B cell (primary cell): ENCODE data around the gene TOP1. TPM values are rescaled to one million over a fixed set of nuclear protein-coding genes. Genes with fewer than 3 reads are reported as not detected.

Source experiments
- ATAC-seq: fragments of 200-7000 bp; cut with Tn5 transposase; one replicate; pipeline ENCODE4 v1.10.0; 2021; ENCODE audit warnings: low read depth, mild to moderate bottlenecking, moderate number of reproducible peaks, moderate library complexity
- CTCF ChIA-PET: fragments of 350-600 bp; sonication (Branson Sonifier 250); formaldehyde crosslinking; loops from one replicate; lab custom pipeline; 2021; ENCODE audit warnings: antibody characterized with exemption, inconsistent platforms; lab: Charles Lee
- POLR2A ChIA-PET: fragments of 350-600 bp; sonication (Branson Sonifier 250); formaldehyde crosslinking; loops from one replicate; lab custom pipeline; 2021; ENCODE audit warnings: antibody characterized with exemption; lab: Charles Lee
- DNase-seq: peaks from one replicate; pipeline ENCODE4 v3.0.0; 2013
- H2AFZ ChIP-seq: 2 replicates; pipeline ENCODE4 v1.6.1; 2012; ENCODE audit warnings: mild to moderate bottlenecking, low read depth, low read length; ENCODE audit not compliant: insufficient read depth, poor library complexity, severe bottlenecking
- H3K27ac ChIP-seq, 2 donors: 1 replicate in 1 of 2; 2 replicates in 1 of 2; pipeline ENCODE4 v1.5.1; 2012 to 2013; ENCODE audit warnings: low read length in 2 of 2, mild to moderate bottlenecking in 2 of 2, moderate library complexity in 1 of 2
- H3K27me3 ChIP-seq, 4 experiments: fragments of 200-600 bp in 1 of 4; sonication (generic) in 1 of 4; replicated peaks in 1 of 4; 1 replicate in 2 of 4; 2 replicates in 2 of 4; pipeline versions ENCODE4 v1.6.1 to v1.7.0; 2013 to 2016; ENCODE audit warnings: low read length in 3 of 4, mild to moderate bottlenecking in 2 of 4, mixed read lengths in 1 of 4, moderate library complexity in 1 of 4; ENCODE audit not compliant: insufficient read depth in 4 of 4, control insufficient read depth in 3 of 4; ENCODE audit errors: control extremely low read depth in 1 of 4
- H3K36me3 ChIP-seq, 2 experiments: replicated peaks in 1 of 2; 1 replicate in 1 of 2; 2 replicates in 1 of 2; pipeline versions ENCODE4 v1.6.1 to v1.7.1; 2013; ENCODE audit warnings: low read length in 1 of 2; ENCODE audit not compliant: insufficient read depth in 2 of 2, control insufficient read depth in 1 of 2; ENCODE audit errors: control extremely low read depth in 1 of 2, extremely low read depth in 1 of 2
- H3K4me1 ChIP-seq, 2 donors: fragments of 200-600 bp in 1 of 2; sonication (generic) in 1 of 2; 1 replicate in 1 of 2; 2 replicates in 1 of 2; pipeline versions ENCODE4 v1.5.1 to v1.6.1; 2013 to 2017; ENCODE audit warnings: low read length in 2 of 2; ENCODE audit not compliant: control insufficient read depth in 2 of 2, insufficient read depth in 2 of 2
- H3K4me2 ChIP-seq: replicated peaks from 2 replicates; pipeline ENCODE3; 2012; ENCODE audit warnings: mild to moderate bottlenecking, low read depth, low read length; ENCODE audit not compliant: poor library complexity, severe bottlenecking
- H3K4me3 ChIP-seq, 5 experiments: fragments of 200-600 bp in 1 of 5; sonication (generic) in 1 of 5; 1 replicate in 3 of 5; 2 replicates in 2 of 5; pipeline versions ENCODE4 v1.5.1 to v1.7.0; 2011 to 2016; ENCODE audit warnings: low read length in 4 of 5, mild to moderate bottlenecking in 4 of 5, low read depth in 2 of 5, control low read depth in 1 of 5, moderate library complexity in 1 of 5; ENCODE audit not compliant: insufficient read depth in 1 of 5; ENCODE audit errors: control extremely low read depth in 1 of 5, extremely low read depth in 1 of 5
- H3K79me2 ChIP-seq: fragments of 200-600 bp; sonication (generic); one replicate; pipeline ENCODE4 v1.6.0; 2016; ENCODE audit warnings: low read length; ENCODE audit not compliant: control insufficient read depth, insufficient read depth
- H3K9ac ChIP-seq: fragments of 200-600 bp; sonication (generic); 2 replicates; pipeline ENCODE4 v1.6.1; 2017; ENCODE audit warnings: mild to moderate bottlenecking, low read length, moderate library complexity
- H3K9me3 ChIP-seq, 3 donors: one replicate each; pipeline versions ENCODE4 v1.6.1 to v1.7.1; 2013; ENCODE audit warnings: low read length in 2 of 3; ENCODE audit not compliant: control insufficient read depth in 2 of 3, insufficient read depth in 1 of 3; ENCODE audit errors: control extremely low read depth in 1 of 3
- H4K20me1 ChIP-seq: 2 replicates; pipeline ENCODE4 v1.6.0; 2012; ENCODE audit warnings: mild to moderate bottlenecking, low read length; ENCODE audit not compliant: insufficient read depth, control insufficient read depth, poor library complexity, severe bottlenecking
- H3K27ac Mint-ChIP-seq: one replicate; pipeline ENCODE4 v1.8.0; 2021; ENCODE audit warnings: mixed read lengths
- H3K27me3 Mint-ChIP-seq: one replicate; pipeline ENCODE4 v1.8.0; 2021; ENCODE audit warnings: mixed read lengths
- H3K4me1 Mint-ChIP-seq: one replicate; pipeline ENCODE4 v1.8.0; 2021; ENCODE audit warnings: mixed read lengths
- H3K4me3 Mint-ChIP-seq: one replicate; pipeline ENCODE4 v1.8.0; 2021; ENCODE audit warnings: mixed read lengths
- H3K9me3 Mint-ChIP-seq: one replicate; pipeline ENCODE4 v1.8.0; 2022; ENCODE audit warnings: mixed read lengths; ENCODE audit not compliant: insufficient read depth
- EZH2 ChIP-seq: IDR thresholded peaks from 2 replicates; pipeline ENCODE4 v1.6.1; 2012; ENCODE audit warnings: borderline replicate concordance, low read depth, mild to moderate bottlenecking, moderate library complexity, low read length; ENCODE audit not compliant: insufficient read depth, poor library complexity, severe bottlenecking
- WGBS: methylation state at CpG from one replicate; pipeline ENCODE4 v1.1.5; 2013; ENCODE audit warnings: missing lambda C conversion rate; ENCODE audit not compliant: insufficient coverage; 5-methylcytosine and 5-hydroxymethylcytosine counted together
- intact Hi-C: fragments of 100-400 bp; cut with micrococcal nuclease; formaldehyde crosslinking; loops from one replicate; pipeline ENCODE4 v1.10.0; 2022
- polyA plus RNA-seq: library from polyadenylated mRNA; depleted of rRNA; stranded (reverse); fragments of >200 nt; gene quantifications from 2 replicates; pipeline ENCODE4 v1.2.3, GENCODE V29; 2012
- total RNA-seq, 2 donors: library from RNA; stranded (reverse); fragments of 120-200 nt in 1 of 2; gene quantifications; 1 replicate in 1 of 2; 2 replicates in 1 of 2; pipeline versions ENCODE4 v1.2.3 to v1.2.4, GENCODE V29; 2013 to 2022
- TF ChIP-seq, protein P1 (sequence below): fragments of 200-600 bp; IDR thresholded peaks from one replicate; pipeline ENCODE4 v1.8.0; 2022; ENCODE audit warnings: antibody characterized with exemption, mild to moderate bottlenecking

The TOP1 gene
- total and polyA plus RNA-seq, 2 donors (not counting 1 experiment from before 2014, with no cell fraction given) = 5.4 to 44.9 TPM

DNA sequence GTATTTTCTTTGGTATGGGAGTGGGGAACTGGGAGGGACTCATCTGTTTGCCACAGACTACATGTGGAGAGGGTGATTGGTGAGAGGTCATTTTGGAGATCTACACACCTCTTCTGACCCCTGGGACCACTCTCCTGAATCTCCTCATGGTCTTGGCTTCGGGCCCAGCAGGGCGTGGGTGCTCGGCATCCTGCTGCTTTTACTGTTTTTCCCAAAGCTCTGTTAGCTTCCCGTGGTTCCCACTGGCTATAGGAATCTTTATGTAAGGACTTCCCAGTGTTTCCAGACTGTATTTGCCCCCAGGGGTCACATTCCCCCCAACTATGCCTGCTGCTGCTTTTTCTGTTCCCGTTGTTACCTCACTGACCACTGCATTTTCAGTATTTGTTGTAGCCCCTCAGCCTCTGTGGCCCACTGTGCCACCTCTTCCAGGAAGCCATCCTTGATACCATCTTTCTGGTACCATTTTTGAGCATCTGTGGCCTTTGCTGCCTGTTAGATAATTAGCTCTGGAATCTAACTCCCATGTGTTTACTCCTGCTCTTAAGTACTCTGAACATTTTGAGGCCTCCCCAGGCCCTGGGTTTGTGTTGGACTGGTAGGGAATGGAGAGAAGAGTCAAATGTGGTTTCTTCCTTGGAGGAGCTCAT lies 123.6 kb downstream of the TOP1 start:
- H3K79me2 ChIP-seq = peaks cover 48% of the 10 kb centered on the region
- no peak overlapping the region for H2AFZ ChIP-seq
- no peak overlapping the region for H3K4me3 ChIP-seq
- TF ChIP-seq, protein P1, sequence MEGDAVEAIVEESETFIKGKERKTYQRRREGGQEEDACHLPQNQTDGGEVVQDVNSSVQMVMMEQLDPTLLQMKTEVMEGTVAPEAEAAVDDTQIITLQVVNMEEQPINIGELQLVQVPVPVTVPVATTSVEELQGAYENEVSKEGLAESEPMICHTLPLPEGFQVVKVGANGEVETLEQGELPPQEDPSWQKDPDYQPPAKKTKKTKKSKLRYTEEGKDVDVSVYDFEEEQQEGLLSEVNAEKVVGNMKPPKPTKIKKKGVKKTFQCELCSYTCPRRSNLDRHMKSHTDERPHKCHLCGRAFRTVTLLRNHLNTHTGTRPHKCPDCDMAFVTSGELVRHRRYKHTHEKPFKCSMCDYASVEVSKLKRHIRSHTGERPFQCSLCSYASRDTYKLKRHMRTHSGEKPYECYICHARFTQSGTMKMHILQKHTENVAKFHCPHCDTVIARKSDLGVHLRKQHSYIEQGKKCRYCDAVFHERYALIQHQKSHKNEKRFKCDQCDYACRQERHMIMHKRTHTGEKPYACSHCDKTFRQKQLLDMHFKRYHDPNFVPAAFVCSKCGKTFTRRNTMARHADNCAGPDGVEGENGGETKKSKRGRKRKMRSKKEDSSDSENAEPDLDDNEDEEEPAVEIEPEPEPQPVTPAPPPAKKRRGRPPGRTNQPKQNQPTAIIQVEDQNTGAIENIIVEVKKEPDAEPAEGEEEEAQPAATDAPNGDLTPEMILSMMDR = no peak
- TF ChIP-seq EZH2 = no peak
- H3K9me3 ChIP-seq = peaks cover 0 to 4% (median 0%) of the 10 kb centered on the region in 3 donors
- CTCF ChIA-PET = interaction anchor here (2.9 to 12.9 kb wide), 2 partner anchors 15 to 21 kb away, joined by 10 to 122 read pairs; partner anchors contain the start of gene PLCG1
- H3K9me3 Mint-ChIP-seq = no peaks in the 10 kb centered on the region
- DNase-seq (no peak), ATAC-seq (no peak)
- H3K4me2 ChIP-seq = no peak overlapping the region
- H3K27me3 Mint-ChIP-seq = no peaks in the 10 kb centered on the region
- no peaks in the 10 kb centered on the region for H3K27me3 ChIP-seq
- H3K27ac Mint-ChIP-seq = peak overlapping the region; percentile 73
- peaks cover 8% of the 10 kb centered on the region for H4K20me1 ChIP-seq
- H3K9ac ChIP-seq = no peak overlapping the region
- POLR2A ChIA-PET = interaction anchor here (0.7 to 1.4 kb wide), 2 partner anchors 11 to 16 kb away, joined by 3 to 7 read pairs; no protein-coding TSS in a partner anchor
- peaks cover 72% of the 10 kb centered on the region for H3K4me1 Mint-ChIP-seq
- H3K4me3 Mint-ChIP-seq = no peak overlapping the region
- H3K36me3 ChIP-seq = no peaks in the 10 kb centered on the region
- H3K4me1 ChIP-seq = peaks cover 35 to 41% of the 10 kb centered on the region in 2 donors
- WGBS = 93% methylated on average over 4 of the region's 5 CpGs
- H3K27ac ChIP-seq = no peak overlapping the region
- intact Hi-C loops = no loop called here
